Lung (tissue), 12 donors: ENCODE data around the gene GLIS1. TPM values are rescaled to one million over a fixed set of nuclear protein-coding genes. Genes with fewer than 3 reads are reported as not detected.
A peak's percentile ranks its signal among the peaks of the same experiment; 100 is the strongest.

Experiments
- ATAC-seq: fragments of 200-7000 bp; cut with Tn5 transposase; one replicate; pipeline ENCODE4 v1.9.1; 2020; ENCODE audit warnings: moderate number of reproducible peaks; ENCODE audit not compliant: insufficient read depth, low FRiP score
- DNase-seq, 3 donors: peaks; one replicate each; pipeline ENCODE4 v3.0.0-alpha.2; 2013 to 2017
- H3K27ac ChIP-seq, 2 donors: one replicate each; pipeline ENCODE4 v1.5.1; 2013; ENCODE audit warnings: mild to moderate bottlenecking in 2 of 2, moderate library complexity in 2 of 2, control low read depth in 1 of 2, inconsistent platforms in 1 of 2, low read depth in 1 of 2, low read length in 1 of 2
- H3K27me3 ChIP-seq, 3 donors: one replicate each; pipeline ENCODE4 v1.5.1; 2013; ENCODE audit warnings: low read length in 2 of 3; ENCODE audit not compliant: control insufficient read depth in 3 of 3, insufficient read depth in 3 of 3
- H3K36me3 ChIP-seq, 4 donors: one replicate each; pipeline ENCODE4 v1.5.1; 2013; ENCODE audit warnings: low read length in 4 of 4, mild to moderate bottlenecking in 1 of 4, moderate library complexity in 1 of 4; ENCODE audit not compliant: control insufficient read depth in 4 of 4, insufficient read depth in 4 of 4
- H3K4me1 ChIP-seq, 5 donors: one replicate each; pipeline ENCODE4 v1.5.1; 2013; ENCODE audit warnings: low read length in 5 of 5, mild to moderate bottlenecking in 2 of 5, moderate library complexity in 1 of 5; ENCODE audit not compliant: control insufficient read depth in 5 of 5, insufficient read depth in 5 of 5
- H3K4me3 ChIP-seq: one replicate; pipeline ENCODE4 v1.5.1; 2013; ENCODE audit warnings: mild to moderate bottlenecking, control low read depth, moderate library complexity
- H3K9ac ChIP-seq, 2 donors: one replicate each; pipeline ENCODE4 v1.5.1; 2013; ENCODE audit warnings: low read length in 2 of 2, control low read depth in 1 of 2; ENCODE audit not compliant: insufficient read depth in 1 of 2
- H3K9me3 ChIP-seq, 4 donors: one replicate each; pipeline ENCODE4 v1.5.1; 2013; ENCODE audit warnings: low read length in 3 of 4, mild to moderate bottlenecking in 1 of 4, moderate library complexity in 1 of 4; ENCODE audit not compliant: control insufficient read depth in 4 of 4, insufficient read depth in 3 of 4
- CTCF ChIP-seq: IDR thresholded peaks from 2 replicates; pipeline ENCODE4 v1.5.1; 2012; ENCODE audit warnings: mild to moderate bottlenecking; ENCODE audit errors: control extremely low read depth, extremely low read depth
- WGBS, 2 donors: extraction: QIAGEN DNeasy Blood & Tissue Kit; methylation state at CpG; one replicate each; pipeline ENCODE4 v1.1.7; 2013; 5-methylcytosine and 5-hydroxymethylcytosine counted together
- polyA plus RNA-seq, 2 donors: library from polyadenylated mRNA; stranded (reverse); fragments of 200-250 nt; gene quantifications; one replicate each; pipeline ENCODE4 v1.2.1, GENCODE V29; 2013
- total RNA-seq, 2 donors: library from RNA; depleted of rRNA in 1 of 2; stranded (reverse); fragments of >200 nt in 1 of 2; gene quantifications; one replicate each; pipeline ENCODE4 v1.2.1, GENCODE V29; 2014 to 2021
- donor health status: control.
- donor health status: control.
- donor health status: Bipolar disorder and iron deficiency.
- donor health status: healthy.
- donor health status: DM: yes; HTN: yes; CAD: no.

GLIS1 gene
- total and polyA plus RNA-seq, 4 donors, result 0.05 to 0.18 (median 0.17) TPM; not detected in 1

- peaks cover 0 to 13% (median 3%) of the 10 kb centered on the region in 5 donors for H3K4me1 ChIP-seq
- H3K9ac ChIP-seq, result no peak overlapping the region
- TF ChIP-seq CTCF, result no peak
- DNase-seq (peak; percentile 71 to 87 (median 73)), ATAC-seq (peak; percentile 79)
- H3K9me3 ChIP-seq, result no peaks in the 10 kb centered on the region
- no peak overlapping the region for H3K4me3 ChIP-seq
- H3K27me3 ChIP-seq, result no peaks in the 10 kb centered on the region
- H3K27ac ChIP-seq, result no peak overlapping the region
- H3K36me3 ChIP-seq, result no peaks in the 10 kb centered on the region
- WGBS, 2 donors, result 56 to 63% methylated on average over 6 of the region's 6 CpGs
Measured at GRCh38 chr1:53592521-53592982, 146.4 kb downstream of the GLIS1 start.

DNA sequence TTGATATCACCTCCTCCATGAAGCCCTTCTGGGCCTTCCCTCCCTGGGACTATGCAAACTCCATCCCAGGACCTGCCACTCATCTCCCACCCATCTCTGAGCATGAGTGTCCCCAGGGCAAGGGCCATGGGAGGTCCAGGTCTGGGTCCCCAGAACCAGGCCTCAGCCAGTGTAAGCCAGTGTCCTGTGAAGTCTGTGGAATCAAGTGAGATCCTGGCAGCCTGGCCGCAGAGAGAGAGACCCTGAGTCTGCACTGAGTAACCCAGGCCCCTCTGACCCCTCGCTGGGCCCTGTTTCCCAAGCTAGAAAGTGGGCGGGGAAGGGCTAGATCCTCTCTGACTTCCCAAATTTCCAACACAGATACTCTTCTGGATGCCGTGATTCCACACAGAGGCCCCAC lies 147.0 kb downstream of the GLIS1 start:
- no peaks in the 10 kb centered on the region for H3K9me3 ChIP-seq
- peaks cover 0 to 13% (median 3%) of the 10 kb centered on the region in 5 donors for H3K4me1 ChIP-seq
- DNase-seq (no peak), ATAC-seq (no peak)
- 92 to 93% methylated on average over 4 of the region's 4 CpGs for WGBS, 2 donors
- H3K36me3 ChIP-seq, result no peaks in the 10 kb centered on the region
- H3K9ac ChIP-seq, result no peak overlapping the region
- H3K27me3 ChIP-seq, result no peaks in the 10 kb centered on the region
- TF ChIP-seq CTCF, result no peak
- no peak overlapping the region for H3K4me3 ChIP-seq
- no peak overlapping the region for H3K27ac ChIP-seq

DNA sequence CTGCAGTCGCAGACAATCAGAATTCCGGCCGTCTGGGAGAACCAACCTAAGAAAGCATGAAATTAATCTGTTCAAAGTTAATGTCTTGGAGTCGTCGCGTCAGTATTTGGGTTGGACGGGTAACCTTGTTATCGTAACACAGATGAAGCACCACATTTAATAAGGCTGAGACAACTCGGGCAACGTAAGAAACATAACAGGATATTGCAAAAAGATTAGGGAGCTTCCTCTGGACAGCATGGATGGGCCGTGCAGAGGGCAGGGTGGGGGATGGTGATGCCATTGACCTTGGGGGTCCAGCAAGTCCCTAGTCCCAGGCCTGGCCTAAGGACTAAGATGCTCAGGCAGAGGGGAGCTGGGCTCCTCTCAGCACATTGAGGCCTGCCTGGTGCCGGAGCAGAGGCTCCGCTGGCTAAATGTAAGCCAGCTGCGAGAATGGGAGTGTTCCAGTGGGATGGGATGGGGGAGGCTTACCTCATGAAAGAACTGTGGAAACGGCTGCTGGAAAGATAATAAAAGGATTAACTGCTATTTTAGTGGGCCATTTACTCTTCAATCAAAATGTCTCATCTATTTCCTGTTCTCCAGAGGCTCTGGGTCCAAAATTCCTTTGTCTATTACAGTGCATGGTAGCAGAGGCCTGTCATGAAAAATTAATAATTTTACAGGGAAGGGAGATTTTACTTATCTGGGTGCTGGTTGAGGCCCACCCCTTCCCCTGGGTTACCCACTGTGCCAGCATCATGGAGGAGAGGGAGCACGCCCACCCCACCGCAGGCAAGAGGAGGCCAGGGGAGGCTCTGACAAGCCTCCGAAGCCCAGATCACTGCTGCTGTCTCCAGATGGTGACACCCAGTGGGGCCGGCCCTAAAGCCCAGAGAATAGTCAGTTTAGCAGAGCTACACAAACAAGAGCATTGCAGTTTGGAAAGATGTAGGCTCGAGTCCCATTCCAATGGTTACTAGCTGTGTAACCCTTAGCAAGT lies 148.1 kb downstream of the GLIS1 start:
- Histone ChIP-seq H3K9me3 (no peaks in the 10 kb centered on the region), H3K27ac (no peak overlapping the region), H3K4me3 (no peak overlapping the region), H3K4me1 (peaks cover 0 to 13% (median 3%) of the 10 kb centered on the region in 5 donors), H3K27me3 (no peaks in the 10 kb centered on the region), H3K36me3 (no peaks in the 10 kb centered on the region), H3K9ac (no peak overlapping the region)
- DNase-seq (peak in 2 of 3 donors; percentile 21 to 48), ATAC-seq (no peak)
- no peak for TF ChIP-seq CTCF
- WGBS, 2 donors, result 77 to 80% methylated on average over 20 of the region's 20 CpGs
